Measurements from ENCODE around the gene PILRB. TPM values are rescaled to one million over a fixed set of nuclear protein-coding genes. Genes with fewer than 3 reads are reported as not detected.
A peak's percentile ranks its signal among the peaks of the same experiment; 100 is the strongest.
"Not testable (repeated sequence)": the region's sequence is repeated elsewhere in the genome, so short reads cannot be mapped to it uniquely, and the experiment has no call there.

The PILRB gene
- total RNA-seq (2013) = 13.4 TPM
- polyA plus RNA-seq (10 to 100 TPM in 1 of 3 donors, 1 to 10 TPM in 2; 1.7 to 62.6 (median 2.2) TPM), polyA minus RNA-seq (14.1 and 15.2 TPM in 2 replicates), total RNA-seq (0.75 to 9.0 (median 4.4) reads per million in 11 experiments)

DNA sequence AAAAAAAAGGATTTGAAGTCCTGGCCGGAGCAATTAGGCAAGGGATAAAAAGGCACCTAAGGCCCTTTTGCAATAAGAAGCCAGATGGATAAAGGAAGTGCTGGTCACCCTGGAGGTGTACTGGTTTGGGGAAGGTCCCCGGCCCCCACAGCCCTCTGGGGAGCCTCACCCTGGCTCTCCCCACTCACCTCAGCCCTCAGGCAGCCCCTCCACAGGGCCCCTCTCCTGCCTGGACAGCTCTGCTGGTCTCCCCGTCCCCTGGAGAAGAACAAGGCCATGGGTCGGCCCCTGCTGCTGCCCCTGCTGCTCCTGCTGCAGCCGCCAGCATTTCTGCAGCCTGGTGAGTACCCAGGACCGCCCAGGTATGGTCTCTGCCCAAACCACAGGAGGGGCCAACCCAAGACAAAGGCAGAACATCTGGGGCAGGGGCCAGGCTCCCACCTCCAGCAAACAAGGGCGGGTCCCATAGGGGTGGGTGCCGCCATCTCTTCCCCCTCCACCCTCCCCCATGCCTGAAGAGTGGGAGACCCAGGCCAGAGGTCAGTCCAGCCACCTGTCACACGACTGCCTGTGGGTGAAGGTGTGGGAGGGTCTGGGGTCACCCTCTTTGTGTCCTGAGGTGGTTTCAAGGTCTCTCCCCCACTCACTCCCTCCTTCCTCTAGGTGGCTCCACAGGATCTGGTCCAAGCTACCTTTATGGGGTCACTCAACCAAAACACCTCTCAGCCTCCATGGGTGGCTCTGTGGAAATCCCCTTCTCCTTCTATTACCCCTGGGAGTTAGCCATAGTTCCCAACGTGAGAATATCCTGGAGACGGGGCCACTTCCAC, at the start of gene PILRB:
PILRB (plus strand) TSS at position 91 of the 830 bp plus-strand sequence; CDS start at position 277, 186 bp downstream.
- intact Hi-C loops (cut with micrococcal nuclease) = loop anchor here (5.0 to 10.0 kb wide), 2 partner anchors 49 to 213 kb away; partner anchors contain the start of gene LAMTOR4 (in 1 of the 2)
- Histone ChIP-seq H2AFZ (ENCODE audit: insufficient read depth, low read depth, low read length, poor library complexity, severe bottlenecking) (no peak within 1 kb of the TSS), H3K36me3 (replicated peaks in 1 of 2; ENCODE audit: control insufficient read depth in 1 of 2, insufficient read depth in 2 of 2, low read length in 2 of 2) (peaks cover 70 to 98% of the 10 kb centered on the region in 2 donors), H3K4me1 (ENCODE audit: control insufficient read depth in 1 of 2, insufficient read depth in 2 of 2, low read length in 2 of 2) (peaks cover 19 to 25% of the 10 kb centered on the region in 2 donors), H3K27me3 (ENCODE audit: control insufficient read depth in 2 of 2, insufficient read depth in 2 of 2, low read length in 2 of 2) (no peaks in the 10 kb centered on the region), H3K79me2 (ENCODE audit: insufficient read depth, low read length) (peaks cover 2% of the 10 kb centered on the region), H3K27ac (ENCODE audit: low read depth in 1 of 2, low read length in 2 of 2) (peak within 1 kb of the TSS in 1 of 2 donors; percentile 64), H3K9me3 (replicated peaks in 1 of 2; ENCODE audit: control insufficient read depth in 1 of 2, insufficient read depth in 1 of 2, low read length in 2 of 2) (no peaks in the 10 kb centered on the region), H3K9ac (ENCODE audit: insufficient read depth, low read length, poor library complexity, severe bottlenecking) (no peak within 1 kb of the TSS), H3K4me2 (replicated peaks; ENCODE audit: extremely low read depth, low read length, poor library complexity, severe bottlenecking) (no peak within 1 kb of the TSS), H3K4me3 (replicated peaks in 1 of 3; ENCODE audit: low read depth in 2 of 3, low read length in 3 of 3) (peak within 1 kb of the TSS in 1 of 3 experiments; percentile 24), H4K20me1 (ENCODE audit: insufficient read depth, low read length) (no peaks in the 10 kb centered on the region)
- Mint-ChIP-seq H3K4me3 (no peak within 1 kb of the TSS), H3K4me1 (peaks cover 28% of the 10 kb centered on the region), H3K27ac (peak within 1 kb of the TSS in 5 of 7 donors; percentile 53 to 83 (median 79)), H3K9me3 (no peaks in the 10 kb centered on the region), H3K27me3 (ENCODE audit: low read depth in 3 of 3) (peaks cover 0 to 3% (median 2%) of the 10 kb centered on the region in 3 donors), H3K36me3 (peaks cover 65 to 95% of the 10 kb centered on the region in 2 donors)
- no peak for TF ChIP-seq CTCF (IDR thresholded peaks at IDR 0.05)
- no peak for DNase-seq
- 100% methylated on average over 5 of the region's 11 CpGs for WGBS (ENCODE audit: insufficient coverage)

DNA sequence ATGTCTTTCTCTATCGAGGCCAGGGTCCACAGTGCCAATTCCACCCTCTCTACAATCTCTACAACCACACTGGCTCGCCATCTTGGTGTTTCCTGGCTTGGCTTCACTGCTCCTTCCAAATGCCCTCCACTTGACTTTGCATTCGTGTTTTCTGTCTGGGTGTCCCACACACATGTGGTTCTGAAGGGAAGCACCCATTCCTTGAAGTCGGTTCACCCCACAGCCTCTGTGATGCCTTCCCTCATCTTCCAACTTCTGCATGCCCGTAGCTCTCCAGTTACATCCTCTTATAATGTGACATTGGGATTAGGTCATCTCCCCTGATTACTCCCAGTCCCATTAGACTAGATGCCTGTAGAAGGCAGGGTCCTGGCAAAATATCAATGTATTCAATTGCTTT, 39.6 kb upstream of the PILRB start:
- Mint-ChIP-seq H3K4me1 (peaks cover 15% of the 10 kb centered on the region), H3K36me3 (peaks cover 19 to 29% of the 10 kb centered on the region in 2 donors), H3K27ac (peak overlapping the region; percentile 40 to 88 (median 81)), H3K9me3 (peaks cover 2 to 14% (median 8%) of the 10 kb centered on the region in 7 donors)
- H3K79me2 ChIP-seq (ENCODE audit: insufficient read depth, low read length); H3K9me3 ChIP-seq (replicated peaks in 1 of 2; ENCODE audit: control insufficient read depth in 1 of 2, insufficient read depth in 1 of 2, low read length in 2 of 2); H3K4me1 ChIP-seq (ENCODE audit: control insufficient read depth in 1 of 2, insufficient read depth in 2 of 2, low read length in 2 of 2); H3K27me3 ChIP-seq (ENCODE audit: control insufficient read depth in 2 of 2, insufficient read depth in 2 of 2, low read length in 2 of 2); H3K27me3 Mint-ChIP-seq (ENCODE audit: low read depth in 3 of 3); H2AFZ ChIP-seq (ENCODE audit: insufficient read depth, low read depth, low read length, poor library complexity, severe bottlenecking); H4K20me1 ChIP-seq (ENCODE audit: insufficient read depth, low read length); H3K4me3 Mint-ChIP-seq; H3K36me3 ChIP-seq (replicated peaks in 1 of 2; ENCODE audit: control insufficient read depth in 1 of 2, insufficient read depth in 2 of 2, low read length in 2 of 2); H3K9ac ChIP-seq (ENCODE audit: insufficient read depth, low read length, poor library complexity, severe bottlenecking); H3K4me3 ChIP-seq (replicated peaks in 1 of 3; ENCODE audit: low read depth in 2 of 3, low read length in 3 of 3); H3K4me2 ChIP-seq (replicated peaks; ENCODE audit: extremely low read depth, low read length, poor library complexity, severe bottlenecking); H3K27ac ChIP-seq (ENCODE audit: low read depth in 1 of 2, low read length in 2 of 2); intact Hi-C loops (cut with micrococcal nuclease): not testable (repeated sequence)
- 17% methylated on average over 1 of the region's 5 CpGs for WGBS (ENCODE audit: insufficient coverage)
- peak in 1 of 3 donors; percentile 9 for DNase-seq

- H3K4me3 ChIP-seq (replicated peaks in 1 of 3; ENCODE audit: low read depth in 2 of 3, low read length in 3 of 3); H3K4me3 Mint-ChIP-seq; H3K27ac Mint-ChIP-seq; H3K36me3 ChIP-seq (replicated peaks in 1 of 2; ENCODE audit: control insufficient read depth in 1 of 2, insufficient read depth in 2 of 2, low read length in 2 of 2); H3K27ac ChIP-seq (ENCODE audit: low read depth in 1 of 2, low read length in 2 of 2); intact Hi-C loops (cut with micrococcal nuclease); H3K79me2 ChIP-seq (ENCODE audit: insufficient read depth, low read length); H3K4me2 ChIP-seq (replicated peaks; ENCODE audit: extremely low read depth, low read length, poor library complexity, severe bottlenecking); H4K20me1 ChIP-seq (ENCODE audit: insufficient read depth, low read length); H3K4me1 ChIP-seq (ENCODE audit: control insufficient read depth in 1 of 2, insufficient read depth in 2 of 2, low read length in 2 of 2); H3K27me3 ChIP-seq (ENCODE audit: control insufficient read depth in 2 of 2, insufficient read depth in 2 of 2, low read length in 2 of 2); DNase-seq; H2AFZ ChIP-seq (ENCODE audit: insufficient read depth, low read depth, low read length, poor library complexity, severe bottlenecking); H3K27me3 Mint-ChIP-seq (ENCODE audit: low read depth in 3 of 3); H3K9ac ChIP-seq (ENCODE audit: insufficient read depth, low read length, poor library complexity, severe bottlenecking); H3K9me3 ChIP-seq (replicated peaks in 1 of 2; ENCODE audit: control insufficient read depth in 1 of 2, insufficient read depth in 1 of 2, low read length in 2 of 2): not testable (repeated sequence)
- WGBS (ENCODE audit: insufficient coverage) = no CpG with 5 or more reads among the region's 1 CpG
- Mint-ChIP-seq H3K9me3 (peaks cover 2 to 12% (median 8%) of the 10 kb centered on the region in 7 donors), H3K36me3 (peaks cover 33 to 55% of the 10 kb centered on the region in 2 donors), H3K4me1 (peaks cover 18% of the 10 kb centered on the region)
These were observed 36.3 kb upstream of the PILRB start for GRCh38 chr7:100321648-100322047.
